Stimulated activated CD8-positive, alpha-beta memory T cell treated with anti-CD3 and anti-CD28 coated beads, Interleukin-4, amount 100 ng/mL, for 4 hours (primary cell): Measurements from ENCODE around the gene HIBADH.
"Not testable (repeated sequence)": the region's sequence is repeated elsewhere in the genome, so short reads cannot be mapped to it uniquely, and the experiment has no call there.

ENCODE experiments used
- DNase-seq, 2 donors: peaks; one replicate each; pipeline ENCODE4 v3.0.0-alpha.2; 2020; ENCODE audit warnings: low read depth in 2 of 2, low spot score in 1 of 2

The HIBADH gene

DNA sequence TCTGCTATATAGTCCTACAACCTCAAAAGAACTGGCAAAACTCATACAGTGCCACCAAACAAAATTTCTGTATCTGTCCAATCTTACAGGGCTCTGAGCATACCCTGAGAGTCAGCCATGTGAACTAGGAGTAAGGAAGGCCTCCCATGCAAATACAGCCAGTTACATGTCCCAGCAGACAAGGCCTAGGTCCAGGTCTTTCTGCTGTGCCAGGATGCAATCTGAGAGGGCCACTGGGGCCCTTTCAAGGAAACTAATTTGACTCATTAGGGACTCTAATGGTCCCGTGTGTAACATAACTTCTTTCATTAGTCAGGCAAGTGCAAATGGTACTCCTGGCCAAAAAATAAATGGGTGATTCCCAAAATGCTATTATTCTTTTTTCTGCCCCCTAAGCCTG lies 17.9 kb upstream of the HIBADH start:
- DNase-seq: no peak

DNA sequence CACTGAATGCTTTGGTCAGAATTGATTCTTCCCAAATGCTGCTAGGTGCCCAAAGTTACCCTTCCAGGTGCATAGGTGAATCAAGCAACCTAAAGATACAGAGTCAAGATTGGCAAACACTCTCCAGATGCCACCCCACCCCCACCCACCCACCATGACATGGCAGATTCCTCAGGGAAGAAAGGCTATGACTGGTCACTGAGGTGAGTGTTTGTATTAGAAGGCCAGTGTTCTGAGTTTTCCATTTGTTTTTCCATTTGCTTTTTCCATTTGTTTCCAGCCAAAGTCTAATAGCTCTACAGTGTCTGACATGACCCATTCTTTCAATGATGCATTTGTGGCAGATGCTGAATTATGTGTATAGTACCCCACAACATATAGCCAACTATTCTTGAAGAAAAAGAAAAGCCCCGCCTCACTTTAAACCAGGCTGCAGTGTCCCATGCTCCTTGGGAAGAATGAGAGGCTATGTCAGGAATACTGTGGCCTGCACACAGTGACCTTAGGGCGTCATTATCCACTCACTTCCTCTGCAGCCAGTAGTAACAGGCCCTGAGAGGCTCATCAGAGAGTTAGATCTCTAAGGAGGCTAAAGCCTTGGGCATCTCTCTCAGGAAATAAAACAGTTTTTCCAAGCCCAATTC lies 16.1 kb upstream of the HIBADH start:
- DNase-seq: no peak

DNA sequence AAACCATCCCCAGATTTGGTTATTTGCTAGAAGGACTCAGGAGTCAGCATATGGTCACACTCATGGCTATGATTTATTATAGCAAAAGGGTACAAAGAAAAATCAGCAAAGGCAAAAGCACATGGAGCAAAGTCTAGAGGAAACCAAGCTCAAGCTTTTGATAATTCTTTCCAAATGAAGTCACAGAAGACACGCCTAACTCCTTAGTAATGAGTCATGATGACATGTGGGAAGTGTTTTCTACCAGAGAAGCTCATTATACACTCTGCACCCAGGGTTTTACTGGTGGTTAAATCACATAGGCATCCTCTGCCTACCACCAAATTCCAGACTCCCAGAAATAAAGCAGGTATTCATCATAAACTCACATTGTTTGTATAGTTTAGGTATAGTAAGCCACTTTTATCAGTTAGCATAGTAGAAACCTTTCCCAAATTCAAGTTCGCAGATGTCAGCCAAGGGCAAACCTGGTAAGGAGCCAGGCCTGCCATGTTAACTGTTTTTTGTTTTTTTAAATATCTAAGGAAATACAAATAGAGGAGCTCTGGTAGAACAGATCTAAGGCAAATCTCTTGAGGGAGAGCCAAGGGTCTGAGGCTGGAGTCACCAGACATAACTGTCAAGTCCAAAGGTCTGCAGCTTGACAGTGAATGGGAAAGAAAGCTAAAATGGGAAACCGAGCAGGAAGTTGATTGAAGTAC lies 15.4 kb upstream of the HIBADH start:
- no peak for DNase-seq

DNA sequence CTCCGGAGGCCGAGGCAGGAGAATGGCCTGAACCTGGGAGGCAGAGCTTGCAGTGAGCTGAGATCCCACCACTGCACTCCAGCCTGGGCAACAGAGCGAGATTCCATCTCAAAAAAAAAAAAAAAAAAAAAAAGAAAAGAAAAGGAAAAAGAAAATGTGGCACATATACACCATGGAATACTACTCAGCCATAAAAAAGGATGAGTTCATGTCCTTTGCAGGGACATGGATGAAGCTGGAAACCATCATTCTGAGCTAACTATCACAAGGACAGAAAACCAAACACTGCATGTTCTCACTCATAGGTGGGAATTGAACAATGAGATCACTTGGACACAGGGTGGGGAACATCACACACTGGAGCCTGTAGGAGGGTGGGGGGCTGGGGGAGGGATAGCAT lies 11.4 kb upstream of the HIBADH start:
- not testable (repeated sequence) for DNase-seq

DNA sequence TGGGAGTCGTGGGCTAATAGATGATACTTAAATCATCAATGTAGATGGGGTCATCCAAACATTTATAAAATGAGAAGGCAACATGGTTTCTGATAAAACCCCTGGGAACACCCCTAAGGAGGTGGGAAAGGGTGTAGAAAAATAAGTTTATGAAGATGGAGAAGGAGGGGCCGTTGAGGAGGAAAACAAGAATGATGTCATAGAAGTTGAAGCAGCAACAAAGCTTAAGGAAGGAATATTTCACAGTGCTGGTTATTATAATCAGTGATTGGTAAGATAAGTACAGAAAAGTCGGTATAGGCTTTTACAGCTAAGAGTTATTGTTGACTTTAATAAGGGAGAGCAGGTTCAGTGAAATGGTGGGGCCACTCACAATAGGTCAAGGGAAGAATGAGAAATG lies 9.0 kb upstream of the HIBADH start:
- DNase-seq: no peak

DNA sequence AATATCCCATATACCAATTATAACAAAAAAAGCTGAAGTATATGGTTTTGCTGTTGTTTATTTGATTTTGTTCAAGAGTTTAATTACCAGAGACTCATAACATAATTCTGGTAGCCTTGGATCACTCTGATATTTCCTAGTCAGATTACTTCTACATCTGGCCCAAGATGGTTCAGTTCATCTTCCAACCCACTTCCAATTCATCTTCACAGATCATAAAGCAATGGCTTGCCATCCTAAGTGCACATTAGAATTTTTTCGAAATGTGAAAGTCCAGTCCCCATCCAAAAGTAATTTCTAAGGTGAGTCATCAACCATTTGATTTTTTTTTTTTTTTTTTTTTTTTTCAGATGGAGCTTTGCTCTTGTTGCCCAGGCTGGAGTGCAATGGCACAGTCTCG lies 8.0 kb upstream of the HIBADH start:
- no peak for DNase-seq

DNA sequence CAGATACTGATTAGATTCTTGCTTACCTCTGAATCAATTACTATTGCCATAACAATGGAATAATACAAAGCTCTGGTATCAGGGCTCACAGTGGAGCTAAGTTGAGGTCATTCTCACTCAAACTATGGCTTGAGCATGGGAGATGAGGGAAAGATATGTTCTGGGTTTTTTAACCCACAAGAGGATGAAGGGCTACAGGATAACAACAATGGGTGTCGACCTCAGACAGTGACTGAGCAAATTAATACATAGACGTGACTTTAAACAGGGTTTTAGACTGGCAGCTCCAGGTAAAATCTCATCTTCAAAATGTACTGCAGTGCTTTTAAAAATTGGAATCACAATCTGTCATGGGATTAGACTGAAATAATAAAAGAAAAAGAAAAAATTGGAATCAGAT lies 7.5 kb upstream of the HIBADH start:
- DNase-seq: no peak

DNA sequence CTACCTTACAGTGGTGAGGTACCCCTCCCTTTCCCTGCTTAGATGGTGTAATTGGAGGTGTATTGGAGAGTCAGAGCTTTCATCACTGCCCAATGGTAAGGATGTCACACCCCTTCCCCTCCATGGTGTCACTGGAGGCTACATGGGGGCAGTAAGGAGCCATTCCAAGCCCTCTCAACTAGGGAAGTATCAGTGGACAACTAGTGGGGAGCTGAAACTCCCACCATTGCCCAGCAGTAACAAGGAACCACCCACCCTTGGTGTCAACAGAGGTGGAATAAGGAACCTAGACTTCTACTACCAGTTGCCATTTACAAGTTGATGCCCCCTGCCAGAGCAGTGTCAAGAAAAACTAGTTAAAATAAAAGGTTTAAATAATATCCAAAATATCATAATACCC lies 2.8 kb upstream of the HIBADH start:
- DNase-seq: no peak

DNA sequence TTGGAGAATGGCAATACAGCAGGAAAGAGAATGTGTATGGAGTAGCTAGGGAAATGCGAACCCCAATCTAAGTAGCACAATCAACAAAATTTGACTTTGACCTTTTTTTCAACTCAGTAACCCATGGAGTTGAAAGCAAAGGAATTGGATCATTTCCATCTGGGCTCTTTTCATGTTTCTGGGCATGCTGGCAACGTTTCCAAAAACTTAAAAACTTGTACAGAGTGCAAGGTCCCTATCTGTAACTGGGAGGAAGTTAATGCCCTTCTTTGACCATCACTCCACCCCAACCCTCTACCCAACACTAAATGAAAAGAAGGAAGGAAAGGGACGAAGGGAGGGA lies 1.3 kb upstream of the HIBADH start:
- DNase-seq: no peak

DNA sequence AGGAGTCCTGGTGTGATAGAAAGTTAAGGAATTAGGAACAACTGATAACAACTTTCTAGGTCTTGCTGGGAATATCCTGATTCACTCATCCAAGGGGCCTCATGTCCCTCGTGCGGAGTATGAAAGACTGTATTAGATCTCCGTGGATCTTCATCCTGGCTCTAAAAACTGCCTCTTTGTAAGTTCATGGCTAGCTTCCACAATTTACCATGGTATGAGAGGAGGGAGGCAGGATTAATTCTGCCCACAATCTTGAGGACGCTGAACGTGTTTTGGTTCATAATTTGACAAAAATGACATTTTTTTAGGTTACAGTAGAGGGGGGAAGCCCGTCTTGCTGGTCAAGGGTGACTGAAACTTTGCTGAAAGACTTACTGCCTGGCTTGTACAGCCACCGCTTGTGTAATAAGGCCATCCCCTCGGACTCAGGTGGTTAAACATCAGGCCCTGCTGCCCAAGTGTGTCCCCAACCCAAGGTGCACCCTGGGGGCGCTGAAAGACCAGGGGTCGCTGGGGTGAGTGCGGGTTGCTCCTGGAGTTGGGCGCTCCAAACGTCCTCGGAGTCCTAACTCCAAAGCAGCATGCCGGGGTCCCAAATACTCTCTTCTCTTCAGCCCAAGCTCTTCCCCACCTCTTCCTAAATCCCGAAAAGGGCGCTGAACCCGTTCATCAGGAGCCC lies 733 bp downstream of the HIBADH start:
- DNase-seq: no peak

DNA sequence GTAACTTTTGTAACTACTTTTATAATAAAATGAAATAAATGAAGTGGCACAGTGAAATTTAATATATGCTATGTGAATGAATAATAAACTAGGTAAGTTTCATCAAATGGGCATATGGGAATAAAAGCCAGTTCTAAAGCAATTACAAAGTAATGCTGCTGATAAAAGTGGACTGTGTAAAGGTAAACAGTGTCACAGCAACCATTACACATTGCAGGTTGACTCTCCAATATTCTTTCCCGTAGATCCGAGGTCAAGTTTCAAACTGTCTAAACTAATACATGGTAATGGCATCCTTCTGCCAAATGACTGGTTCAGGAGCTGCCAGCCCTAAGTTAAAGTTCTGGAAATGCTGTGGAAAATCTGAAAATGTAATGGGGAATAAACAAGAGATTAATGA lies 6.0 kb downstream of the HIBADH start:
- no peak for DNase-seq

DNA sequence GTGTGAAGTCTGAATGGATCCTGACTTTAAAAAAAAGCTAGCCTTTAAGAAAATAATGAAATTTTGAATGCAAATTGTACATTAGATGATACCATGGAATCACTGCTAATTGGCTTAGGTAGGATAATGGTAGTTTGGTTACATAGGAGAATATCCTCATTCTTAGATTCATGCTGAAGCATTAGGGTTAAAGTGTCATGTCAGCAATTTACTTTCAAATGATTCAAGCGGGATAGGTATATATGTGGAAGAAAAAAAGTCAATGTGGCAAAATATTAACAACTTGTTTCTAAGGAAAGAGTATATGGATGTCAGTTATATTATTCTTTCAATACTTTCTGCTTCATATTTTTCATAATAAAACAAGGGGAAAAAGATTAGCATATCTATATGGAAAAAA lies 7.5 kb downstream of the HIBADH start:
- DNase-seq: no peak

DNA sequence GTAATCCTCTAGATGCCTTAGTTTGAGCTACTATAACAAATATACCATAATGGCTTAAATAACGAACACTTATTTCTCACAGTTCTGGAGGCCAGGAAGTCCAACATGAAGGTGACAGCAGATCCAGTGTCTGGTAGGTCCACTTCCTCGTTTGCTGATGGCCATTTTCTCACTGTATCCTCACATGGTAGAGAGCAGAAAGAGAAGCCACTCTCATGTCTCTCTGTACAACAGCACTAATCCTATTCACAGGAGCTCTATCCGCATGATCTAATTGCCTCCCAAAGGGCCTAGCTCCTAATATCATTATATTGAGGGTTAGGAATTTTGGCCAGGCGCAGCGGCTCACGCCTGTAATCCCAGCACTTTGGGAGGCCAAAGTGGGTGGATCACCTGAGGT lies 10.2 kb downstream of the HIBADH start:
- no peak for DNase-seq

DNA sequence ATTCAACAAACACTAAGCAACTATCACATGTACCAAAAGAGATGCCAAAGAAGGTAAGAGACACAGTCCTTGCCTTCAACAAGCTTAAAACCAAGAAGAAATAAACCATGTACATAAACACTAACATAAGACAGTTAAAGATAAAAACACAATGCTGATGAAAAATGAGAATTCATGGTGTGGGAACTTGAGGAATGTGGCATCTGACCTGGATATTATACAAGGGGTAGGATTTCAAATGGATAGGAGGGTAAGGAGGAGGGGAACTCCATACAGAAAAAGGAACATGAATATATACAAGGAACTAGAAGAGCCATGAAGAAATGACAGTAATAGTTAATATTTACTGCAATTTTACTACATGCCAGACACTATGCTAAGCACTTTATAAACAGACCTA lies 11.0 kb downstream of the HIBADH start:
- no peak for DNase-seq

DNA sequence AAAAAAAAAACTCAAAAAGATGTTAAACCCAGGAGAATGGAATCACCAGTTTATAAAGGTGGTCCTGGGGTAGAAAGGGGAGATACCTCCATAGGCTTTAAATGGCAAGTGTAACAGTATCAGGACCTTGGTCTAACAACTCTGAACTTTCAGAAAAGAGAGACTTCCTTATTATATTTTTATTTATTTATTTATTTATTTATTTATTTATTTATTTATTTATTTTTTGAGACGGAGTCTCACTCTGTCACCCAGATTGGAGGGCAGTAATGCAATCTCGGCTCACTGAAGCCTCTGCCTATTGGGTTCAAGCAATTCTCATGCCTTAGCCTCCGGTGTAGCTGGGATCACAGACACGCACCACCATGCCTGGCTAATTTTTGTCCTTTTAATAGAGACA lies 12.4 kb downstream of the HIBADH start:
- DNase-seq: no peak

DNA sequence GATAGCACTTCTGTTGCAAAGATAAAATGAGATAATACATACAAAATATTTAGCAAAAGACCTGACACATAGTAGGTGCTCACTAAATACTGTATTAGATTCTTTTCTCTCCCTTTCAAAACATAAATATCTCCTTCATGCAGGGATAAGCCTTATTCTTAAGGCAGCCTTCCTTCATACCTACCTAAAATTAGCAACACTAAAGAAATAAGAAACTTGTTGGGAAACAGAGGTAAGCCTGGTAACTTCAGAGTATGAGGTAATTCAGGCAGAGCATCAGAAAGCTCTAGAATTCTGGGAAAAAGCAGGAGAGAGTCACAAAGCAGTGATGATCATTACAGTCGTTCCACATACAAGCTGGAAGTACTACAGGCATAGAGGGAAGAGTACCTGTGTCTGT lies 15.2 kb downstream of the HIBADH start:
- no peak for DNase-seq

DNA sequence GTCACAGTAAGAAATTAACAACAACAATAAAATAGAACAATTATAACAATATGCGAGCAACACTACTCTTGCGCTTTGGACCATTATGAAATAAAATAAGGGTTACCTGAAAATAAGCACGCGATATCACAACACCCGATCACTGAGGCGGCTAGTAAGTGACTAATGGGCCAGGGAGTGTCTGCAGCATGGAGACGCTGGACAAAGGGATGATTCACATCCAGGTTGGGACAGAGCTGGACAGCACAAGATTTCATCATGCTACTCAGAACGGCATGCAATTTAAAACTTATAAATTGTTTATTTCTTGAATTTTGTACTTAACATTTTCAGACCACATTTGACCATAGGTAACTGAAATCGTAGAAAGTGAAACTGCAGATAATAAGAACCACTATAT lies 15.6 kb downstream of the HIBADH start:
- DNase-seq: no peak

DNA sequence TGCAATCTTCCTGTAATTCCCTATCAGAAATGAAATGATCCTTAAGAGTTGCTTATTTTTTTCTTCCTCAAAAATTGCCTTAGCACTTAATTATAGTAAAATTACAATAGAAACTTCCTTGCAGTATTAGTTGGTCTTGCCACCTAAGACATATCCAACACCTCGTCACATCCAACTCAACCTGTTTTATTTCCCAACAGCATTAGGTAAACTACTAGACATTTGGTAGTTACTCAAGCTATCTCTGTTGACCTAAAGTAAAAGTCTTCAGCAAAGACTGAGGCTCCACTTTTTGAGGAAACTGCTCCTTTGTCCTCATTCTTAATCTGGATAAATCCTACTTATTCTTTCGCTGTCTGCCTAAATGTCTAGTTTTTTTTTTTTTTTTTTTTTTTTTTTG lies 20.4 kb downstream of the HIBADH start:
- DNase-seq: no peak

DNA sequence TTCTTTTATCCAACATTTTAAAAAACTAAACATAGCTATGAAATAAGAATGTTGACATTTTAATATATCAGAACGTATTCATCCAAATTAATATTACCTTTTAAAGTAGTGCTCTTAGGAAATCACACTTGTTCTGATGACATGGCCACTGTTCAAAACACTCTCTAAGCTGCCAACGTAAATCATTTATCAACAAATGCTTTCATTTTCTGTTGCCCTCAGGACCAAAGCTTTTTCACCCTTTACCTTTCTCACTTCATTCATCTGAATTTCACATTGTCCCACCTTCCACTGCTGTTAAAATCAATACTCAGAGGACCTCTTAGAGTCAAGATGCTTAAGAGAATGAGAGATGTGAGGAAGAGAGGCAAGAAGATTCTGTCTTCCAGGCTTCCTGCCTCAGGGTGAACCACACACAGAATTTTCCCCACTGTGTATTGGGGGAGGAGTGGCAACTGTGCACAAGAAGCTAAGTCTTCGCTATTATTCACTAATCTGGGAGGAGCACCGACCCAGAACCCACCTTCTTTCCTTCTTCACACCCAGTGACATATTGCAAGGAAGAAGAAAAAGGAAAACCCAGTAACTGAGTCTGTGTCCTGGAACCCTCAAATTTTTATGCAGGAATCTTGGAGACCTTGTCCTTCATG lies 21.0 kb downstream of the HIBADH start:
- no peak for DNase-seq

DNA sequence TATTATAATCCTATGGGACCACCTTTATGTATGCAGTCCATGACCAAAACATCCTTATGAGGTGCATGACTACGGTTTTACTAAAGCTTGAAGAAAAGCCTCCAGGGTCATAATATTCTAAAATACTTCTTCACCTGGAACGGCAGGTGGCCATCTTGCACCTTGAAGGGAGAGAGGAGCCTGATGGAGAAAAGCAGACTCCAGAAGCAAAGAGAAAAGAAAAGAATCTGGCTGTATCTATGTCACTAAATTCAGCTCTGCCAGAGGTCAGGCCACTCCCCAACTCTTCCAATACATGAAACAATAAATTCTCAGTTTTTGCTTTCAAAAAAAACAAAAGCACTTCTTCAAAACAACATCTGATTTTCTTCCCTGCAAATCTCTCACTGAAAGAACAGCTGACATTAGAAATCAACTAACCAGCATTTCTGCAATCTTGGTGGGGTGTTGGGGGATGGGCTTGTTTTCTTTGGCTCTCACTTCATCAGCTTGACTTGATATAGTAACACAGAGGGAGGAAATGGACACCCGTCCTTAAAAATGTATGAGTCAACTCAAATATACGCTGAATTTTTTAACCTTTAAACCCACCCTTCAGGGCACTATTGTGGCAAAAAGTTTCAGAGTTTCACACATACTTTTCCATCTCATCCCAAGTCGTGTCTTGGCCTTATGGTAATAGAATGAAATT lies 21.7 kb downstream of the HIBADH start:
- DNase-seq: no peak

DNA sequence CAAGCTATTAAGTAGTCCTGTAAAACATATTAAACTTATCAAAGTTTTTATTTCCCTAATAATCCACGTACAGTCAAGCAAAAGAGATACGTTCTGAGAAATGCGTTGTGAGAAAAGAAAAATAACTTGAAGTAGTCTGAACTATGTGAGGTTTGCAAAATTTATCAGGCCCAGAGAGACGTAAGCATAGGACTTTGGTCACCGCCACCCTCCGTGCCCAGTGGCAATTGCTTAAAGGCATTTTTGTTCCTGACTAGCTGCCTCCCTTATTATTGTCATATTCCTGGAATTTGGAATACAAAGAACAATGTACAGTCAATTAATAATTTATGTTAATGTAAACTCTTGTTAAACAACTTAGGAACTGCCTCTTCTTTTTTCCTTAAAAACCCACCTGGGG lies 22.8 kb downstream of the HIBADH start:
- DNase-seq: no peak

DNA sequence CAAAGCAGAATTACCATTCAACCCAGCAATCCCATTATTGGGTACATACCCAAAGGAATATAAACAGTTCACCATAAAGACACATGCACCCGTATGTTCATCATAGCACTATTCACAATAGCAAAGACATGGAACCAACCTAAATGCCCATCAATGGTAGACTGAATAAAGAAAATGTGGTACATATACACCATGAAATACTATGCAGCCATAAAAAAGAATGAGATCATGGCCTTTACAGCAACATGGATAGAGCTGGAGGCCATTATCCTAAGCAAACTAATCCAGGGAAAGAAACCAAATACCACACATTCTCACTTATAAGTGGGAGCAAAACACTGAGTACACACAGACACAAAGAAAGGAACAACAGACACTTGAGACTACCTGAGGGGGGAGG lies 23.6 kb downstream of the HIBADH start:
- DNase-seq: not testable (repeated sequence)
